ENCODE results near the gene GLRX3. TPM values are rescaled to one million over a fixed set of nuclear protein-coding genes. Genes with fewer than 3 reads are reported as not detected.

GLRX3 gene
- polyA plus RNA-seq, 2 donors = 41.8 to 80.3 TPM

- Histone ChIP-seq H3K27ac (ENCODE audit: low read depth in 2 of 2, low read length in 1 of 2) (no peak overlapping the region), H3K9me3 (ENCODE audit: control insufficient read depth in 2 of 2, insufficient read depth in 1 of 2, low read depth in 1 of 2, low read length in 1 of 2) (peaks cover 0 to 11% of the 10 kb centered on the region in 2 donors), H3K36me3 (ENCODE audit: control insufficient read depth in 2 of 2, insufficient read depth in 2 of 2, low read length in 1 of 2) (no peaks in the 10 kb centered on the region), H3K4me1 (ENCODE audit: control insufficient read depth in 2 of 2, insufficient read depth in 2 of 2, low read length in 1 of 2) (peaks cover 0 to 4% of the 10 kb centered on the region in 2 donors), H3K27me3 (ENCODE audit: control insufficient read depth in 1 of 2, insufficient read depth in 2 of 2, low read length in 2 of 2) (no peaks in the 10 kb centered on the region), H3K4me3 (ENCODE audit: low read depth in 1 of 2, low read length in 2 of 2) (no peak overlapping the region)
- 64 to 79% methylated on average over 8 of the region's 8 CpGs for WGBS, 2 donors
These were observed 86.2 kb downstream of the GLRX3 start for GRCh38 chr10:130222381-130222780.

GRCh38 chr10:130224228-130224627 is 88.0 kb downstream of the GLRX3 start:
- H3K4me1 ChIP-seq (ENCODE audit: control insufficient read depth in 2 of 2, insufficient read depth in 2 of 2, low read length in 1 of 2) = peaks cover 0 to 4% of the 10 kb centered on the region in 2 donors
- WGBS, 2 donors = 66 to 69% methylated on average over 4 of the region's 4 CpGs
- H3K27ac ChIP-seq (ENCODE audit: low read depth in 2 of 2, low read length in 1 of 2) = no peak overlapping the region
- no peak overlapping the region for H3K4me3 ChIP-seq (ENCODE audit: low read depth in 1 of 2, low read length in 2 of 2)
- no peaks in the 10 kb centered on the region for H3K27me3 ChIP-seq (ENCODE audit: control insufficient read depth in 1 of 2, insufficient read depth in 2 of 2, low read length in 2 of 2)
- peaks cover 5 to 16% of the 10 kb centered on the region in 2 donors for H3K9me3 ChIP-seq (ENCODE audit: control insufficient read depth in 2 of 2, insufficient read depth in 1 of 2, low read depth in 1 of 2, low read length in 1 of 2)
- no peaks in the 10 kb centered on the region for H3K36me3 ChIP-seq (ENCODE audit: control insufficient read depth in 2 of 2, insufficient read depth in 2 of 2, low read length in 1 of 2)

GRCh38 chr10:130226012-130226411 is 89.8 kb downstream of the GLRX3 start:
- H3K4me3 ChIP-seq (ENCODE audit: low read depth in 1 of 2, low read length in 2 of 2) = no peak overlapping the region
- H3K36me3 ChIP-seq (ENCODE audit: control insufficient read depth in 2 of 2, insufficient read depth in 2 of 2, low read length in 1 of 2) = no peaks in the 10 kb centered on the region
- no peaks in the 10 kb centered on the region for H3K27me3 ChIP-seq (ENCODE audit: control insufficient read depth in 1 of 2, insufficient read depth in 2 of 2, low read length in 2 of 2)
- peaks cover 0 to 4% of the 10 kb centered on the region in 2 donors for H3K4me1 ChIP-seq (ENCODE audit: control insufficient read depth in 2 of 2, insufficient read depth in 2 of 2, low read length in 1 of 2)
- H3K9me3 ChIP-seq (ENCODE audit: control insufficient read depth in 2 of 2, insufficient read depth in 1 of 2, low read depth in 1 of 2, low read length in 1 of 2) = peaks cover 10 to 16% of the 10 kb centered on the region in 2 donors
- no peak overlapping the region for H3K27ac ChIP-seq (ENCODE audit: low read depth in 2 of 2, low read length in 1 of 2)
- WGBS, 2 donors = 87 to 91% methylated on average over 3 of the region's 3 CpGs

- peaks cover 0 to 2% of the 10 kb centered on the region in 2 donors for H3K4me1 ChIP-seq (ENCODE audit: control insufficient read depth in 2 of 2, insufficient read depth in 2 of 2, low read length in 1 of 2)
- no peak overlapping the region for H3K27ac ChIP-seq (ENCODE audit: low read depth in 2 of 2, low read length in 1 of 2)
- no peaks in the 10 kb centered on the region for H3K36me3 ChIP-seq (ENCODE audit: control insufficient read depth in 2 of 2, insufficient read depth in 2 of 2, low read length in 1 of 2)
- no peaks in the 10 kb centered on the region for H3K27me3 ChIP-seq (ENCODE audit: control insufficient read depth in 1 of 2, insufficient read depth in 2 of 2, low read length in 2 of 2)
- peaks cover 13 to 15% of the 10 kb centered on the region in 2 donors for H3K9me3 ChIP-seq (ENCODE audit: control insufficient read depth in 2 of 2, insufficient read depth in 1 of 2, low read depth in 1 of 2, low read length in 1 of 2)
- 84 to 85% methylated on average over 2 of the region's 2 CpGs for WGBS, 2 donors
- H3K4me3 ChIP-seq (ENCODE audit: low read depth in 1 of 2, low read length in 2 of 2) = no peak overlapping the region
These were observed 91.7 kb downstream of the GLRX3 start for GRCh38 chr10:130227883-130228282.

Other genes starting within 250 kb of the GLRX3 start
- under 1 TPM; 0.57 to 0.58 TPM for gene EBF3, start 172.1 kb upstream of the GLRX3 start, polyA plus RNA-seq
- gene C10orf143, start 25.6 kb upstream of the GLRX3 start, polyA plus RNA-seq = 1 to 10 TPM; 3.7 to 6.3 TPM

Measured in esophagus (tissue), 2 donors.